ENCODE measurements around the gene ADAMTS2. TPM values are rescaled to one million over a fixed set of nuclear protein-coding genes. Genes with fewer than 3 reads are reported as not detected.

Gene ADAMTS2
- total and polyA plus RNA-seq, 2 experiments from 2014 or later, result 62.0 to 132 TPM

GRCh38 chr5:179207920-179208705 lies 137.1 kb downstream of the ADAMTS2 start:
- no peaks in the 10 kb centered on the region for H3K36me3 ChIP-seq (ENCODE audit: low read depth)
- H3K79me2 ChIP-seq (ENCODE audit: insufficient read depth), result peaks cover 77% of the 10 kb centered on the region
- no peaks in the 10 kb centered on the region for H3K9me2 ChIP-seq (ENCODE audit: insufficient read depth)
- H4K20me1 ChIP-seq (ENCODE audit: insufficient read depth), result no peaks in the 10 kb centered on the region; the same call in 1 of the 2 replicates
- H2AFZ ChIP-seq, result no peak overlapping the region
- TF ChIP-seq EZH2 (IDR thresholded peaks at IDR 0.05; ENCODE audit: insufficient read depth, poor library complexity, severe bottlenecking) (no peak), EZH2phosphoT487 (IDR thresholded peaks at IDR 0.05; ENCODE audit: insufficient read depth, low read depth) (no peak)
- no peak for DNase-seq
- 90 to 93% methylated on average over 17 to 19 of the region's 22 CpGs for WGBS, 2 experiments (ENCODE audit: low coverage in 1 of 2, low lambda C conversion rate in 2 of 2, missing lambda C conversion rate in 2 of 2)
- H3K9me3 ChIP-seq (ENCODE audit: low read depth), result no peaks in the 10 kb centered on the region
- H3K27ac ChIP-seq, result no peak overlapping the region
- no peak overlapping the region for H3K9ac ChIP-seq
- H3K4me2 ChIP-seq (ENCODE audit: unreplicated experiment), result no peak overlapping the region
- no peaks in the 10 kb centered on the region for H3K27me3 ChIP-seq (replicated peaks; ENCODE audit: insufficient read depth)
- H3F3A ChIP-seq (ENCODE audit: insufficient read depth), result no peaks in the 10 kb centered on the region
- in situ Hi-C loops (cut with MboI), result no loop called here
- H3K4me1 ChIP-seq (ENCODE audit: insufficient read depth), result peaks cover 12% of the 10 kb centered on the region
- no peak overlapping the region for H3K4me3 ChIP-seq

GRCh38 chr5:179207470-179207869 lies 137.8 kb downstream of the ADAMTS2 start:
- no peak for DNase-seq
- Histone ChIP-seq H3K9ac (no peak overlapping the region), H3K36me3 (ENCODE audit: low read depth) (no peaks in the 10 kb centered on the region), H3K9me2 (ENCODE audit: insufficient read depth) (no peaks in the 10 kb centered on the region), H2AFZ (no peak overlapping the region), H3F3A (ENCODE audit: insufficient read depth) (no peaks in the 10 kb centered on the region), H3K79me2 (ENCODE audit: insufficient read depth) (peaks cover 74% of the 10 kb centered on the region), H3K27ac (no peak overlapping the region), H3K27me3 (replicated peaks; ENCODE audit: insufficient read depth) (no peaks in the 10 kb centered on the region), H3K4me2 (ENCODE audit: unreplicated experiment) (no peak overlapping the region), H3K4me1 (ENCODE audit: insufficient read depth) (peaks cover 12% of the 10 kb centered on the region), H3K9me3 (ENCODE audit: low read depth) (no peaks in the 10 kb centered on the region), H4K20me1 (ENCODE audit: insufficient read depth) (no peaks in the 10 kb centered on the region), H3K4me3 (no peak overlapping the region)
- TF ChIP-seq EZH2 (IDR thresholded peaks at IDR 0.05; ENCODE audit: insufficient read depth, poor library complexity, severe bottlenecking), result no peak
- no peak for TF ChIP-seq EZH2phosphoT487 (IDR thresholded peaks at IDR 0.05; ENCODE audit: insufficient read depth, low read depth)
- 84 to 87% methylated on average over 20 of the region's 20 CpGs for WGBS, 2 experiments (ENCODE audit: low coverage in 1 of 2, low lambda C conversion rate in 2 of 2, missing lambda C conversion rate in 2 of 2)
- in situ Hi-C loops (cut with MboI), result no loop called here

- 90 to 93% methylated on average over 8 of the region's 8 CpGs for WGBS, 2 experiments (ENCODE audit: low coverage in 1 of 2, low lambda C conversion rate in 2 of 2, missing lambda C conversion rate in 2 of 2)
- in situ Hi-C loops (cut with MboI), result no loop called here
- Histone ChIP-seq H2AFZ (no peak overlapping the region), H3K9me2 (ENCODE audit: insufficient read depth) (no peaks in the 10 kb centered on the region), H3K36me3 (ENCODE audit: low read depth) (no peaks in the 10 kb centered on the region), H3K4me3 (no peak overlapping the region), H3F3A (ENCODE audit: insufficient read depth) (no peaks in the 10 kb centered on the region), H3K9me3 (ENCODE audit: low read depth) (no peaks in the 10 kb centered on the region), H3K4me2 (ENCODE audit: unreplicated experiment) (no peak overlapping the region), H3K27me3 (replicated peaks; ENCODE audit: insufficient read depth) (no peaks in the 10 kb centered on the region), H3K79me2 (ENCODE audit: insufficient read depth) (peaks cover 75% of the 10 kb centered on the region), H3K27ac (no peak overlapping the region), H3K4me1 (ENCODE audit: insufficient read depth) (peaks cover 12% of the 10 kb centered on the region), H3K9ac (no peak overlapping the region), H4K20me1 (ENCODE audit: insufficient read depth) (no peaks in the 10 kb centered on the region)
- TF ChIP-seq EZH2 (IDR thresholded peaks at IDR 0.05; ENCODE audit: insufficient read depth, poor library complexity, severe bottlenecking) (no peak), EZH2phosphoT487 (IDR thresholded peaks at IDR 0.05; ENCODE audit: insufficient read depth, low read depth) (no peak)
- DNase-seq, result no peak
These were observed 138.9 kb downstream of the ADAMTS2 start for GRCh38 chr5:179206366-179206765.

- Histone ChIP-seq H3K36me3 (ENCODE audit: low read depth) (no peaks in the 10 kb centered on the region), H3K9ac (no peak overlapping the region), H3K9me2 (ENCODE audit: insufficient read depth) (no peaks in the 10 kb centered on the region), H3K27me3 (replicated peaks; ENCODE audit: insufficient read depth) (no peaks in the 10 kb centered on the region), H3K9me3 (ENCODE audit: low read depth) (no peaks in the 10 kb centered on the region), H4K20me1 (ENCODE audit: insufficient read depth) (no peaks in the 10 kb centered on the region), H3K79me2 (ENCODE audit: insufficient read depth) (peaks cover 75% of the 10 kb centered on the region), H3K27ac (no peak overlapping the region), H3K4me3 (no peak overlapping the region), H3K4me1 (ENCODE audit: insufficient read depth) (peaks cover 12% of the 10 kb centered on the region), H2AFZ (no peak overlapping the region), H3F3A (ENCODE audit: insufficient read depth) (no peaks in the 10 kb centered on the region), H3K4me2 (ENCODE audit: unreplicated experiment) (no peak overlapping the region)
- in situ Hi-C loops (cut with MboI), result no loop called here
- DNase-seq, result no peak
- TF ChIP-seq EZH2 (IDR thresholded peaks at IDR 0.05; ENCODE audit: insufficient read depth, poor library complexity, severe bottlenecking), result no peak
- TF ChIP-seq EZH2phosphoT487 (IDR thresholded peaks at IDR 0.05; ENCODE audit: insufficient read depth, low read depth), result no peak
- WGBS, 2 experiments (ENCODE audit: low coverage in 1 of 2, low lambda C conversion rate in 2 of 2, missing lambda C conversion rate in 2 of 2), result 87 to 91% methylated on average over 12 of the region's 12 CpGs
These were observed 140.0 kb downstream of the ADAMTS2 start for GRCh38 chr5:179205277-179205676.
